ENCODE results near the gene L3MBTL4.

DNA sequence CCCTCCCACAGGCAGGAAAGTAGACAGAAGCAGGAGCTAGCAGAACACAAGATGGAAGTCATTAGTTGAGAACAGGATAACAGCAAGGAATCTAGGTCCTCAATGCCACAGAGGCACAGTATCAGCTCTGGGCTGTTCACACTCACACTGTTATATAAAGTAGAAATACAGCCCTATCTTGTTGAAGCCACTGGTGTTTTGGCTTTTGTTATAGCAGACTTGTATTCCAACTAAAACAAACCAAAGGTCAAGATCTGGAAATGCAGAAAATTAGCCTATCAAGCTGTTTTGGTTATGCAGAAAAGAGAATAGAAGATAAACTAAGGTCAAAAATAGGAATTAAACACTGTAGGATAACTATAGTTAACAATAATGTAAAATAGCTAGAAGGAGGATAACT lies 37.5 kb upstream of the L3MBTL4 start:
- no peak for TF ChIP-seq EZH2 (IDR thresholded peaks at IDR 0.05; ENCODE audit: low read depth)
- no peak for TF ChIP-seq CTCF (conservative IDR thresholded peaks at IDR 0.05)
